Bronchial epithelial cell (primary cell): ENCODE measurements around the gene MED25. TPM values are rescaled to one million over a fixed set of nuclear protein-coding genes. Genes with fewer than 3 reads are reported as not detected.

Experiments
- DNase-seq: peaks from one replicate; pipeline ENCODE4 v3.0.0-alpha.2; 2010; ENCODE audit warnings: low read depth
- FAIRE-seq: peaks from 2 replicates; lab custom pipeline; 2011; peaks lifted over from hg19 to GRCh38; lab: Jason Lieb, UNC
- H3K27me3 ChIP-seq: 2 replicates; pipeline ENCODE4 v1.5.1; 2011; ENCODE audit warnings: low read length; ENCODE audit not compliant: control insufficient read depth, insufficient read depth
- H3K36me3 ChIP-seq: 2 replicates; pipeline ENCODE4 v1.5.1; 2011; ENCODE audit warnings: low read length; ENCODE audit not compliant: control insufficient read depth, insufficient read depth
- H3K4me3 ChIP-seq: 2 replicates; pipeline ENCODE4 v1.5.1; 2011; ENCODE audit warnings: mild to moderate bottlenecking, low read depth, low read length, control low read depth
- total RNA-seq: library from RNA; depleted of rRNA; stranded (reverse); fragments of >200 nt; gene quantifications from 2 replicates; pipeline ENCODE4 v1.2.1, GENCODE V29; 2014
- TF ChIP-seq, protein P1 (sequence below): IDR thresholded peaks from 2 replicates; pipeline ENCODE4 v1.5.1; 2011; ENCODE audit warnings: mild to moderate bottlenecking, moderate library complexity, low read length, control low read depth, inconsistent platforms; ENCODE audit not compliant: insufficient read depth, severe bottlenecking

MED25 gene
- total RNA-seq, 1 donor from 2014 or later: 8.2 TPM

DNA sequence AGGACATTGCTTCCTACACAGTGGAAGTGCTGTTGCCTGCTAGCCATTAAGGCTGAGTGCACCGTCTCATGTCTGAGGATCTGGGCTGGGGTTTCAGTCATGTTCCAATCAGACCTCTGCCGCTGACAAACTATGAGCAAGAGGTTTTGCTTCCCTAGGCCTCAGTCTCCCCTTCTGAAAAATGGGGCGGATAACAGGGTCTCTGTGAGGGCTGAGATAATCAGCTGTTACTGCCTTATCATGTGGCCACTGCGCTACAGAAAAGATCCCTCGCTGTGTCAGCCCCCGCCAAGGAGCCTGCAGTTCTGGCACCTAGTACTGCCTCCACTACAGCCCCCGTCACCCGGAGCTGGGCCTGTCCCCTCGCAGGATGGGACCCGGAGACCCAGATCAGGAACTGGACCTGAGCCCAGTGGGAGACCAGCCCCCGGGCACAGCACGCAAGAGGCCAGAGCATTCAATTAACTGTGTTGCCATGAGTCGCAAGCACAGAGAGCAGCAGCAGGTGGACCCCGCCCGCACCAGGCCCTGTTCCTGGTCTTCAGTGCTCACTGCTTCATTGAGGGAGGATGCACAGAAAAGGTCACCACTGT, 52.3 kb downstream of the MED25 start:
- TF ChIP-seq, protein P1, sequence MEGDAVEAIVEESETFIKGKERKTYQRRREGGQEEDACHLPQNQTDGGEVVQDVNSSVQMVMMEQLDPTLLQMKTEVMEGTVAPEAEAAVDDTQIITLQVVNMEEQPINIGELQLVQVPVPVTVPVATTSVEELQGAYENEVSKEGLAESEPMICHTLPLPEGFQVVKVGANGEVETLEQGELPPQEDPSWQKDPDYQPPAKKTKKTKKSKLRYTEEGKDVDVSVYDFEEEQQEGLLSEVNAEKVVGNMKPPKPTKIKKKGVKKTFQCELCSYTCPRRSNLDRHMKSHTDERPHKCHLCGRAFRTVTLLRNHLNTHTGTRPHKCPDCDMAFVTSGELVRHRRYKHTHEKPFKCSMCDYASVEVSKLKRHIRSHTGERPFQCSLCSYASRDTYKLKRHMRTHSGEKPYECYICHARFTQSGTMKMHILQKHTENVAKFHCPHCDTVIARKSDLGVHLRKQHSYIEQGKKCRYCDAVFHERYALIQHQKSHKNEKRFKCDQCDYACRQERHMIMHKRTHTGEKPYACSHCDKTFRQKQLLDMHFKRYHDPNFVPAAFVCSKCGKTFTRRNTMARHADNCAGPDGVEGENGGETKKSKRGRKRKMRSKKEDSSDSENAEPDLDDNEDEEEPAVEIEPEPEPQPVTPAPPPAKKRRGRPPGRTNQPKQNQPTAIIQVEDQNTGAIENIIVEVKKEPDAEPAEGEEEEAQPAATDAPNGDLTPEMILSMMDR: no peak
- no peak for FAIRE-seq

DNA sequence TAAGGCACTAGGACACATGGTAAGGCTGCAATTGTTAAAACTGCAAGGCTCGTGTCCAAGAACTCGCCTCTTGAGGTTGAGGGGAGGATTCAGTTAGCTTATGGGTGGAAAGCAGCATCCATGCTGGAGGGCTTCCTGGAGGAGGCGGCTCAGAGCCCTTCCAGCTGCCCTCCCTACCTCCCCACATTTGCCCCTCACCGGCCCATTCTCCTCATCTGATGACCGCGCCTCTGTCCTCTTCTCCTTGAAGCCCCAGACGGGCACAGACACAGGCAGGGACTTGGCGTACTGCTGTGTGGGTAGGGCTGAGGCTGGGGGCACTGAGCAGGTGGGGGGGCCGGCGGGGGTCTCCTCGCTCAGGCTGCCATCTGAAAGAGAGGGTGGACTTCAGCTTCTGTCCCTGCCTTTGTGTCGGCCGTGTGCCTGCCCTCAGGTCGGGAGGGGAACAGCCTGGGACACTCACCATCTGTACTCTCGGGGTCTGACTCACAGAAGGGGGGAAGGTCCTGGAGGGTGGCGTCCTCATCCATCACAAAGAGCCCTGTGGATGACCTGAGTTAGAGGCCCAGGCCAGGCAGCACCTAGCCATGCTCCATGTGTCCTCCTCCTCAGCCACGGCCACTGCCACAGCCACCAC, 53.4 kb downstream of the MED25 start:
- FAIRE-seq (no peak), DNase-seq (no peak)
- Histone ChIP-seq H3K4me3 (no peak overlapping the region), H3K36me3 (peaks cover 10% of the 10 kb centered on the region), H3K27me3 (no peaks in the 10 kb centered on the region)
- TF ChIP-seq, protein P1: no peak

More for the DNA sequence above, 52.3 kb downstream of the MED25 start:
- DNase-seq: no peak
- peak overlapping the region; percentile 45 for H3K4me3 ChIP-seq
- peaks cover 10% of the 10 kb centered on the region for H3K36me3 ChIP-seq
- no peaks in the 10 kb centered on the region for H3K27me3 ChIP-seq

DNA sequence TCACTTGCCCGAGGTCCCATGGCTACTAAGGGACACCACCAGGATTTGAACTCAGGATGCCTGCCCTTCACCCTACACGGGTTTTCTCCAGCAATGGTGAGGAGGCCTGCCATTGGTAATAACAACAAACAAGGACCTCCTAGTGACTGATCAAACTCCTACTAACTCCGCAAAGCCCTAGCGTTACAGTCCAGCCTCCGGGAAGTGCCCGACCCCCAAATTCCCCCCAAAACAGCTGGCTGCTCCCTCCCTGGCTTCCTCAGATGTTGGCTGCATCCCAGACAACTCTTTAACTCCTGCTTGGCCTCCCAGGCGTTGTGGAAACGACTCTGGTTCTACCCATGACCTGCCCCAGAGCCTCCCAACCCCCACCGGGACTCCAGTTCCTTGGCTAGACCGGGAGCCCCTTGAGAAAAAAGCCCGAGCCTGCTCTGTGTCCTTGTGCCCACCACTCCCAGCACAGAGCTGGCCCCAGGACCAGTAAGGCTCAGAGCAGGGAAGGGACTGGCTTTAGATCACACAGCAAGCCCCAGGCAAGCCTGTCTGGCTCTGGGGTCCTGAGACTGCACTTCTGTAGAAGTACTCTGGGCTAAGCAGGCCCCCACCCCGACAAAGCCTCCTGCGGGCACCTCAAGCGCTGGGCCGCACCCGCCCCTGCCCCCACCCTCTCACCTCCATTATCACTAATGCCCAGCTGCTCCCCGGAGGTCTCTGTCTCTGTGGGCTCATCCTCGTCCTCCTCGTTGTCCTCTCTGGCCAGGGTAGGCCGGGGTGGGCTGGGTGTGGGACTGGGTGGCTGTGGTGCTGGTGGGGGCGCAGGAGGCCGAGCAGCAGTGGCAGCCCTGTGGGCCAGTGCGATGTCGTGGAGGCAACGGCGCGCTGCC, 54.4 kb downstream of the MED25 start:
- DNase-seq: no peak
- TF ChIP-seq, protein P1: no peak
- peaks cover 10% of the 10 kb centered on the region for H3K36me3 ChIP-seq
- no peak overlapping the region for H3K4me3 ChIP-seq
- no peak for FAIRE-seq
- no peaks in the 10 kb centered on the region for H3K27me3 ChIP-seq

DNA sequence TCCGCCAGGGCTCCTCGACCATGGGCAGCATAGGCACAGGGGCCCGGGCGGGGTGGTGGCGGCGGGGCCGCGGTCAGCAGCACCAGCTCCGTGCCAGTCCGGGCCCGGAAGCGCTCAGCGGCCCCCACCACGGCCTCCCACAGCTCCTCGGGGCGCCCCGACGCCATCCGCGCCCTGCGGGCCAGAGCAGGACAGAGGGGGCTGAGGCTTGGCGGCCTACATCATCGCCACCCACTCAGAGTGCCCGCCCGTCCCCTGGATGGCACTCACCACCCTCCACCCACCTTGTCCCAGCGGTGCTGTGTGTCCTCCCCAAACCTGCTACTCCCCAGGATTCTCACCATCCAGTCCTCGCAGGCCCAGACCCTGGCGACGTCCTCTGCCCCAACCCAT, 55.0 kb downstream of the MED25 start:
- Histone ChIP-seq H3K27me3 (no peaks in the 10 kb centered on the region), H3K36me3 (peaks cover 10% of the 10 kb centered on the region), H3K4me3 (no peak overlapping the region)
- DNase-seq (no peak), FAIRE-seq (no peak)
- TF ChIP-seq, protein P1: no peak

DNA sequence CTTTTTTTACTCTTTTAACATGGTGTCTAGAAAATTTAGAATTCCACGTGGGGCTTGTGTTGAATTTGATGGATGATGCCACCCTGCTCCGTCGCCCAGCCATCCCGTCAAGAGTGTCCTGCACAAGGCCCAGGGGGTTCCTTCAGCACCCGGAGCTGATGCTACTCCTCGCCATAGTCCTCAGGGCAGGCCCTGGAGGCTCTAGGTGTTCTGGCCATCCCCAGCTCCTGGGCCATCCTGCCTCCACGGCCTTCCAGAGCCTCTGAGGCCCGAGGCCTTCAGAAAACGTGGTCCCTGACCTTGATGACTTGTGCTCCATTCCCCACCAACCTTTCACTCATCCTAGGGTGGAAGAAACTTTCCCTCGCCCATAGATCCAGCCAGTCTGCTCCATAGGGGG, 55.7 kb downstream of the MED25 start:
- DNase-seq (no peak), FAIRE-seq (no peak)
- TF ChIP-seq, protein P1: no peak
- Histone ChIP-seq H3K36me3 (peaks cover 10% of the 10 kb centered on the region), H3K27me3 (no peaks in the 10 kb centered on the region), H3K4me3 (no peak overlapping the region)
